Measurements from ENCODE around the gene KCNH4. TPM values are rescaled to one million over a fixed set of nuclear protein-coding genes. Genes with fewer than 3 reads are reported as not detected.
A peak's percentile ranks its signal among the peaks of the same experiment; 100 is the strongest.
"Not testable (repeated sequence)": the region's sequence is repeated elsewhere in the genome, so short reads cannot be mapped to it uniquely, and the experiment has no call there.

KCNH4 gene
- total RNA-seq, 5 donors from 2014 or later (not counting 1 experiment from before 2014, with no cell fraction given) = 0.06 to 0.35 (median 0.20) TPM; not detected in 1

GRCh38 chr17:42221886-42222745, 41.2 kb upstream of the KCNH4 start:
- Histone ChIP-seq H3K36me3 (ENCODE audit: control insufficient read depth in 2 of 2, extremely low read depth in 1 of 2, insufficient read depth in 1 of 2, low read length in 1 of 2) (peaks cover 4 to 68% of the 10 kb centered on the region in 2 donors), H3K4me1 (ENCODE audit: control insufficient read depth in 1 of 2, extremely low read depth in 1 of 2, insufficient read depth in 2 of 2, low read length in 2 of 2) (peaks cover 0 to 5% of the 10 kb centered on the region in 2 experiments), H3K27me3 (replicated peaks in 1 of 2; ENCODE audit: control insufficient read depth in 2 of 2, extremely low read depth in 1 of 2, insufficient read depth in 2 of 2, low read length in 1 of 2) (no peaks in the 10 kb centered on the region), H3K27ac (ENCODE audit: low read length) (no peak overlapping the region), H3K9me3 (no peaks in the 10 kb centered on the region), H3K4me3 (ENCODE audit: control insufficient read depth in 1 of 2, extremely low read depth in 1 of 2, low read length in 1 of 2) (no peak overlapping the region)
- 0% methylated on average over 1 of the region's 3 CpGs for WGBS (ENCODE audit: insufficient coverage)
- ChIA-PET CTCF (interaction anchor here (0.5 to 2.1 kb wide), 35 partner anchors 14 to 308 kb away, joined by 3 to 25 read pairs (median 5); partner anchors contain the start of gene STAT5A (in 1 of the 2)), POLR2A (interaction anchor here (0.6 to 0.9 kb wide), 5 partner anchors 26 to 68 kb away, joined by 3 to 7 read pairs (median 4); partner anchors contain the start of gene STAT5A (in 1 of the 2))
- no peak overlapping the region for H3K4me3 Mint-ChIP-seq
- peaks cover 36% of the 10 kb centered on the region for H3K36me3 Mint-ChIP-seq
- peak overlapping the region; percentile 29 to 31 for H3K27ac Mint-ChIP-seq
- H3K9me3 Mint-ChIP-seq = no peaks in the 10 kb centered on the region
- peaks cover 0 to 14% (median 10%) of the 10 kb centered on the region in 3 donors for H3K4me1 Mint-ChIP-seq
- ATAC-seq (replicated peaks in 1 of 4) (peak; percentile 87 to 95 (median 90)), DNase-seq (peak; percentile 7 to 85 (median 57))
- H3K27me3 Mint-ChIP-seq = no peaks in the 10 kb centered on the region

DNA sequence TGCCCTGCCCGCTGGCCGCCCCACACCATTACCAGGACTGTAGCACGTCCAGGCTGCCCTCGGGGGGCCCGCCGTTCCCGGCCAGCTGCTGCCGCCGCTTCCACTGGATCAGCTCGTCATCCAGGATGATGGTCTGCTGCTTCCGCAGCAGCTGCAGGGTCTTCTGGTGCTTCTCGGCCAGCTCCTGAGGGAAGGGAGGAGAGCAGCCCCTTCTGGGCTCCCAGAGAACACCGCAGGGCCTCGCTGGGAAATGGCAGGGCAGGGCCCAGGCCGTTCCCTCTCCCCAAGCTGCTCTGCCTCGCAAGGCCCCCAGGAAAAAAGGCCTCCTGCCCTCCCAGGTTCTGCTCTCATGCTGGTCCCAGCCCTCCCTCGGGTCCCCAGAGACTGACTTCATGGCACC, 38.3 kb upstream of the KCNH4 start:
- WGBS (ENCODE audit: insufficient coverage) = no CpG with 5 or more reads among the region's 17 CpGs
- peaks cover 0 to 11% (median 7%) of the 10 kb centered on the region in 3 donors for H3K4me1 Mint-ChIP-seq
- H3K9me3 Mint-ChIP-seq; DNase-seq; H3K27ac Mint-ChIP-seq; H3K4me1 ChIP-seq (ENCODE audit: control insufficient read depth in 1 of 2, extremely low read depth in 1 of 2, insufficient read depth in 2 of 2, low read length in 2 of 2); H3K27me3 ChIP-seq (replicated peaks in 1 of 2; ENCODE audit: control insufficient read depth in 2 of 2, extremely low read depth in 1 of 2, insufficient read depth in 2 of 2, low read length in 1 of 2); H3K9me3 ChIP-seq; H3K27me3 Mint-ChIP-seq; H3K4me3 ChIP-seq (ENCODE audit: control insufficient read depth in 1 of 2, extremely low read depth in 1 of 2, low read length in 1 of 2); H3K27ac ChIP-seq (ENCODE audit: low read length); ATAC-seq (replicated peaks in 1 of 4); CTCF ChIA-PET; H3K4me3 Mint-ChIP-seq: not testable (repeated sequence)
- POLR2A ChIA-PET = interaction anchor here in 1 of 2 donors (0.5 kb wide), 1 partner anchor 98 kb away, joined by 3 read pairs; no protein-coding TSS in a partner anchor
- peaks cover 45% of the 10 kb centered on the region for H3K36me3 Mint-ChIP-seq
- H3K36me3 ChIP-seq (ENCODE audit: control insufficient read depth in 2 of 2, extremely low read depth in 1 of 2, insufficient read depth in 1 of 2, low read length in 1 of 2) = peaks cover 10 to 78% of the 10 kb centered on the region in 2 donors

DNA sequence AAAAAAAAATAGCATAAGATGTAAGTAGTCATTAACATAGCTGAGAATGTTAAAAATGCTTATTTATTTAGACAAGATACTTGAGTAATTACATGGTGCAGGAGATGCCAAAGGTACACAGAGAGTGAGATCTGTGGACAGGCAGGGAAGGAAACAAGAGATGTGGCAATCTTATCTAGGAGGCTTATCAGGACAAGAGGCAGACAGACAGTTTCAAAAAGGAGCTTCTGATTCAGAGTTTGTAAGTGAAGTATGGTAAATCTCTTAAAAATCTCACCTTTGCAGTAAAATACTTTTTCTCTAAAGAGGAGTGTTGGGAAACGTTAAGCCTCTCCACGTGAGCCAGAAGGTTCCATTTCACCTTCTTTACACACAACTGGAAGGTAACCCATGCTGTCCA, 33.2 kb upstream of the KCNH4 start:
- Mint-ChIP-seq H3K27ac (no peak overlapping the region), H3K9me3 (no peaks in the 10 kb centered on the region), H3K36me3 (peaks cover 50% of the 10 kb centered on the region), H3K4me1 (no peaks in the 10 kb centered on the region), H3K4me3 (no peak overlapping the region), H3K27me3 (no peaks in the 10 kb centered on the region)
- Histone ChIP-seq H3K27me3 (replicated peaks in 1 of 2; ENCODE audit: control insufficient read depth in 2 of 2, extremely low read depth in 1 of 2, insufficient read depth in 2 of 2, low read length in 1 of 2) (no peaks in the 10 kb centered on the region), H3K9me3 (no peaks in the 10 kb centered on the region), H3K36me3 (ENCODE audit: control insufficient read depth in 2 of 2, extremely low read depth in 1 of 2, insufficient read depth in 1 of 2, low read length in 1 of 2) (peaks cover 23 to 90% of the 10 kb centered on the region in 2 donors), H3K27ac (ENCODE audit: low read length) (no peak overlapping the region), H3K4me1 (ENCODE audit: control insufficient read depth in 1 of 2, extremely low read depth in 1 of 2, insufficient read depth in 2 of 2, low read length in 2 of 2) (no peaks in the 10 kb centered on the region), H3K4me3 (ENCODE audit: control insufficient read depth in 1 of 2, extremely low read depth in 1 of 2, low read length in 1 of 2) (no peak overlapping the region)
- ATAC-seq (replicated peaks in 1 of 4) (no peak), DNase-seq (no peak)
- ChIA-PET CTCF (no interaction called here), POLR2A (interaction anchor here in 1 of 2 donors (0.6 kb wide), 1 partner anchor 34 kb away, joined by 4 read pairs; no protein-coding TSS in a partner anchor)
- no CpG with 5 or more reads among the region's 2 CpGs for WGBS (ENCODE audit: insufficient coverage)

DNA sequence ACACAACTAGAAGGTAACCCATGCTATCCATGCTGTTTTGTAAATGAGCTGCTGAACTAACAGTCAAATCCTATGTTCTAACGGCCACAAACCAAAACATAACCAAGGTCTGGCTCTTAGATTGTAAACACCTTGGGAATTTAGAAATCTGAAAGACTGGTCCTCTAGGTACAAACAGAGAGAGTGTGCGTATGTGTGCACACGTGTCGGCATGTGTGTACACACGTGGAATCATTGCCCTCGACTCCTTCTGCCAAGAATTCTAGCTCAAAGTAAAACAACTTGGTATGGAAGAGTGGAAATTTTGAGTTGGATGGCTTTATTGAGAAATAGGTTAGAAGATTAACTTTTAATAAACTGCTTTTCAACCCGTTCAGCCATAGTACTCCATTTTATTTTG, 31.4 kb upstream of the KCNH4 start:
- Mint-ChIP-seq H3K27ac (no peak overlapping the region), H3K4me1 (no peaks in the 10 kb centered on the region), H3K36me3 (peaks cover 48% of the 10 kb centered on the region), H3K4me3 (no peak overlapping the region), H3K9me3 (no peaks in the 10 kb centered on the region), H3K27me3 (no peaks in the 10 kb centered on the region)
- ChIA-PET POLR2A (interaction anchor here (0.6 to 1.0 kb wide), 2 partner anchors 31 to 78 kb away, joined by 3 read pairs; no protein-coding TSS in a partner anchor), CTCF (no interaction called here)
- H3K27ac ChIP-seq (ENCODE audit: low read length) = no peak overlapping the region
- ATAC-seq (replicated peaks in 1 of 4) = no peak
- H3K9me3 ChIP-seq = no peaks in the 10 kb centered on the region
- no peak overlapping the region for H3K4me3 ChIP-seq (ENCODE audit: control insufficient read depth in 1 of 2, extremely low read depth in 1 of 2, low read length in 1 of 2)
- WGBS (ENCODE audit: insufficient coverage) = 94% methylated on average over 3 of the region's 7 CpGs
- peaks cover 26 to 92% of the 10 kb centered on the region in 2 donors for H3K36me3 ChIP-seq (ENCODE audit: control insufficient read depth in 2 of 2, extremely low read depth in 1 of 2, insufficient read depth in 1 of 2, low read length in 1 of 2)
- no peak for DNase-seq
- H3K27me3 ChIP-seq (replicated peaks in 1 of 2; ENCODE audit: control insufficient read depth in 2 of 2, extremely low read depth in 1 of 2, insufficient read depth in 2 of 2, low read length in 1 of 2) = no peaks in the 10 kb centered on the region
- H3K4me1 ChIP-seq (ENCODE audit: control insufficient read depth in 1 of 2, extremely low read depth in 1 of 2, insufficient read depth in 2 of 2, low read length in 2 of 2) = no peaks in the 10 kb centered on the region

DNA sequence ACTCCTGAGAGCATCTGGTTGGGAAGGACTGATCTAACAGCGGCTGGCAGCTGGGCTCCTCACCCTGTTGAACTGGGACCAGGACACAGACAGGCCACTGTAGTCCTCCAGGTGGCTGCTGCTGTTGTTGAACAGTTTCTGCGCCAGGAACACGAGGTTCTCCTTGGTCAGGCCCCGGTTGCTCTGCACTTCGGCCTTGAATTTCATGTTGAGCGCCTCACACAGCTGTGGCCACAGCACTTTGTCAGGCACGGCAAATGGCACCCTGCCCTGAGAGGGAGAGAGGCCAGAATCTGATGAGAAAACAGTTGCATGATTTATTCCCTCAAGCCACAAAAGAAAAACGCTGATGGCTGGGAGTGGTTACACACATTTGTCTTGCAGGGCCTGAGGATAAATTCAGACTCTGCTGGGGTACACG, 31.0 kb upstream of the KCNH4 start:
- 70% methylated on average over 2 of the region's 9 CpGs for WGBS (ENCODE audit: insufficient coverage)
- not testable (repeated sequence) for H3K4me1 ChIP-seq (ENCODE audit: control insufficient read depth in 1 of 2, extremely low read depth in 1 of 2, insufficient read depth in 2 of 2, low read length in 2 of 2); H3K4me3 Mint-ChIP-seq; ATAC-seq (replicated peaks in 1 of 4); DNase-seq; H3K27ac ChIP-seq (ENCODE audit: low read length); H3K9me3 Mint-ChIP-seq; H3K27ac Mint-ChIP-seq; H3K4me3 ChIP-seq (ENCODE audit: control insufficient read depth in 1 of 2, extremely low read depth in 1 of 2, low read length in 1 of 2); H3K9me3 ChIP-seq; H3K27me3 Mint-ChIP-seq; H3K4me1 Mint-ChIP-seq; H3K27me3 ChIP-seq (replicated peaks in 1 of 2; ENCODE audit: control insufficient read depth in 2 of 2, extremely low read depth in 1 of 2, insufficient read depth in 2 of 2, low read length in 1 of 2)
- ChIA-PET CTCF (interaction anchor here in 1 of 2 donors (0.7 kb wide), 1 partner anchor 108 kb away, joined by 4 read pairs; no protein-coding TSS in a partner anchor), POLR2A (interaction anchor here (0.6 to 1.0 kb wide), 2 partner anchors 31 to 79 kb away, joined by 3 read pairs; no protein-coding TSS in a partner anchor)
- peaks cover 26 to 91% of the 10 kb centered on the region in 2 donors for H3K36me3 ChIP-seq (ENCODE audit: control insufficient read depth in 2 of 2, extremely low read depth in 1 of 2, insufficient read depth in 1 of 2, low read length in 1 of 2)
- peaks cover 46% of the 10 kb centered on the region for H3K36me3 Mint-ChIP-seq

- H3K4me1 ChIP-seq (ENCODE audit: control insufficient read depth in 1 of 2, extremely low read depth in 1 of 2, insufficient read depth in 2 of 2, low read length in 2 of 2) = no peaks in the 10 kb centered on the region
- Mint-ChIP-seq H3K27ac (no peak overlapping the region), H3K4me1 (no peaks in the 10 kb centered on the region), H3K36me3 (peaks cover 48% of the 10 kb centered on the region), H3K9me3 (no peaks in the 10 kb centered on the region), H3K27me3 (no peaks in the 10 kb centered on the region), H3K4me3 (no peak overlapping the region)
- H3K27me3 ChIP-seq (replicated peaks in 1 of 2; ENCODE audit: control insufficient read depth in 2 of 2, extremely low read depth in 1 of 2, insufficient read depth in 2 of 2, low read length in 1 of 2) = no peaks in the 10 kb centered on the region
- 89% methylated on average over 2 of the region's 6 CpGs for WGBS (ENCODE audit: insufficient coverage)
- H3K9me3 ChIP-seq = no peaks in the 10 kb centered on the region
- H3K36me3 ChIP-seq (ENCODE audit: control insufficient read depth in 2 of 2, extremely low read depth in 1 of 2, insufficient read depth in 1 of 2, low read length in 1 of 2) = peaks cover 23 to 90% of the 10 kb centered on the region in 2 donors
- H3K4me3 ChIP-seq (ENCODE audit: control insufficient read depth in 1 of 2, extremely low read depth in 1 of 2, low read length in 1 of 2) = no peak overlapping the region
- H3K27ac ChIP-seq (ENCODE audit: low read length) = no peak overlapping the region
- ChIA-PET CTCF (no interaction called here), POLR2A (no interaction called here)
- no peak for DNase-seq
- no peak for ATAC-seq (replicated peaks in 1 of 4)
These were observed 29.1 kb upstream of the KCNH4 start for GRCh38 chr17:42210046-42210445.

All from T-cell (primary cell).